GM19372 (cell line): ENCODE results near the gene PRTN3.

ENCODE experiments used
- ATAC-seq: cut with Tn5 transposase; IDR thresholded peaks from one replicate; pipeline ENCODE4 v1.9.1; 2021; ENCODE audit warnings: mild to moderate bottlenecking, low read depth, moderate library complexity; ENCODE audit not compliant: unreplicated experiment

Gene PRTN3

DNA sequence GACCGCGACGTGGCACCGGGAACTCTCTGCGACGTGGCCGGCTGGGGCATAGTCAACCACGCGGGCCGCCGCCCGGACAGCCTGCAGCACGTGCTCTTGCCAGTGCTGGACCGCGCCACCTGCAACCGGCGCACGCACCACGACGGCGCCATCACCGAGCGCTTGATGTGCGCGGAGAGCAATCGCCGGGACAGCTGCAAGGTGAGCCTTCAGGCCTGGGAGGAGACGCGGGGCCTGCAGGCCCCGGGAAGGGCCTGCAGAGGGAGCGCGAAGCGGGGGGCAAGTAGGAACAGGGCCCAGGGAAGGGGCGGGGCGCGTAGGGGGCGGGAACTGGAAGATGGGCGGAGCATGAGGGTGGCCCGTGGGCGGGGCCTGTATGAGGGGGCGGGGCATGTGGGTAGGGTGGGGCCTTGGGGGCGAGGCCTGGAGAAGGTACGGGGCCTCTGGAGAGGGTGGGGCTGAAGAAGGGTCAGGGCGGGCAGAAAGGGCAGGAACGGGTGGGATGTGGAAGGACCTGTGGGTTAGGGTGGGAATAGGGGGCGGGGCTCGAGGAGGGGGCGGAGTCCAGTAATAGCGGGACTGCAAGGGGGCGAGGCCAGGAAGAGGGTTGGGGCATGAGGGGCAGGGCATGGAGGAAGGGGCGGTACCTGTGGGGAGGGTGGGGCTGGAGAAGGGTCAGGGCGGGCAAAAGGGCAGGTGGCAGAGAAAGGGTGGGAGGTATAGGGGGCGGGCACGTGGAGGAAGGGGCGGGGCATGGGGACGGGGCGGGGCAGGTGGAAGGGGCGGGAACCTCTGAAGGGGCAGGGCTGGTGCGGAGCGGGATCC lies 21.2 kb downstream of the PRTN3 start:
- ATAC-seq = no peak

DNA sequence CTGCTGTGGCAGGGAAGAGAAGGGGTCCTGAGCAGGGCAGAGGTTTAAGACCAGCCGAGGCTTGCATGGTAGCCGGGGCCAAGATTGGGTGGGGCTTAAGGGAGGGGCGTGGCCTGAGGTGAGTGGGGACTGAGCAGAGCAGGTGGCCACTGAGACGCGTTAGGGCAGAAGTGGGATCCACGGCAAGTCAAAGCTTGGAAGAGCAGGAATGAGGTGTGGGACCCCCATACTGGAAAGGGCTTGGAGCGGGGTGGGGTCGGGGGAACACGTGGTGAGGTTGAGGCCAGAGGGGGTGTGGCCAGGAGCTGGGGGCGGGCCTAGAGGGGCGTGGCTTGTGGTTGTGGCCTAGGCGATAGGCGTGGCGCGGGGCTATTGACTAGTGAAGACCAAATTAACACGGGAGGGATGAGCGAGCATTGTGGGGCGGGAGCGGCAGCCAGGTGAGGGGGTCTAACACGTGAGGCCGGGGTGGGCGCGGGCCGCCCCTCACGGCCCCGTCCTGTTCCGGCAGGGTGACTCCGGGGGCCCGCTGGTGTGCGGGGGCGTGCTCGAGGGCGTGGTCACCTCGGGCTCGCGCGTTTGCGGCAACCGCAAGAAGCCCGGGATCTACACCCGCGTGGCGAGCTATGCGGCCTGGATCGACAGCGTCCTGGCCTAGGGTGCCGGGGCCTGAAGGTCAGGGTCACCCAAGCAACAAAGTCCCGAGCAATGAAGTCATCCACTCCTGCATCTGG lies 21.9 kb downstream of the PRTN3 start:
- ATAC-seq = no peak

DNA sequence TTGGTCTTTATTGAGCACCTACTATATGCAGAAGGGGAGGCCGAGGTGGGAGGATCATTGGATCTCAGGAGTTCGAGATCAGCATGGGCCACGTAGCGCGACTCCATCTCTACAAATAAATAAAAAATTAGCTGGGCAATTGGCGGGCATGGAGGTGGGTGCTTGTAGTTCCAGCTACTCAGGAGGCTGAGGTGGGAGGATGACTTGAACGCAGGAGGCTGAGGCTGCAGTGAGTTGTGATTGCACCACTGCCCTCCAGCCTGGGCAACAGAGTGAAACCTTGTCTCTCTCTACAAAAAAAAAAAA lies 22.5 kb downstream of the PRTN3 start:
- ATAC-seq = no peak

DNA sequence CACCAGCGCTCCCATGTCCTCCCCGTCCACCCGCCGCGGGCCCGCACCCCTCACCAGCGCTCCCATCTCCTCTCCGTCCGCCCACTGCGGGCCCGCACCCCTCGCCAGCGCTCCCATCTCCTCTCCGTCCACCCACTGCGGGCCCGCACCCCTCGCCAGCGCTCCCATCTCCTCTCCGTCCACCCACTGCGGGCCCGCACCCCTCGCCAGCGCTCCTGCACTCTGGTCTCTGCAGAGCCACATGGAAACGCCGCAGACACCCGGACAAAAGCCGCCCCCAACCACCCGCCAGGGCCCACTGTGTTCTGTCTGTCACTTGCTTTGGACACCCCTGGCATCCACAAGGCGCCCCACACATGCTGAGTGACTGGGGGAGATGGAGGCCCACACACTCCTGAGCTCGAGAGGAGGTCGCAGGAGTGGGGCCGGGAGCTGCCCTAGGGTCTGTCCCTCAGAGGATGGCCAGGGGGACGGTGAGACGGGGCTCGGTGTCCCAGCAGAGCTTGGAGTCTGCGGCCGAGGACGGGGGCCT lies 26.0 kb downstream of the PRTN3 start:
- ATAC-seq = no peak

DNA sequence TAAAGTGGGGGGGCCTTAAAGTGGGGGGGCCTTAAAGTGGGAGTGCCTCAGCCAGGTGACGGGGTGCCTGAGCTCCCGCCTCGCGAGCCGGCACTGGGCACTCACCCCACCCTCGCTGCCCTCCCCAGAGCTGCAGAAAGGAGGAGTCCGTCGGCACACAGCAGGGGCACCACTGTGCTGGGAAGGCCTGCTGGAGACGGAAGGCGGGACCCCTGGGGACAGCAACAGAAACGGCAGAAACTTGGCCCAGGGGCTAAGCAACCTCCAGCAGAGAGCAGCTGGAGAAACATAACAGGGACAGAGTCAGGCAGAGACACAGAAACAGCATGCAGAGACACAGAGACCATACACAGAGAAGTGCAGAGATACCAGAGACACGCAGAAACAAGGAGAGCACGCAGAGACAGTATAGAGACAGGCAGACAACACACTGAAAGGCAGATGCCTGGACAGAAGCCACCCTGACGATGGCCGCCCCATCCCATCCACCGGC lies 26.5 kb downstream of the PRTN3 start:
- ATAC-seq = no peak

DNA sequence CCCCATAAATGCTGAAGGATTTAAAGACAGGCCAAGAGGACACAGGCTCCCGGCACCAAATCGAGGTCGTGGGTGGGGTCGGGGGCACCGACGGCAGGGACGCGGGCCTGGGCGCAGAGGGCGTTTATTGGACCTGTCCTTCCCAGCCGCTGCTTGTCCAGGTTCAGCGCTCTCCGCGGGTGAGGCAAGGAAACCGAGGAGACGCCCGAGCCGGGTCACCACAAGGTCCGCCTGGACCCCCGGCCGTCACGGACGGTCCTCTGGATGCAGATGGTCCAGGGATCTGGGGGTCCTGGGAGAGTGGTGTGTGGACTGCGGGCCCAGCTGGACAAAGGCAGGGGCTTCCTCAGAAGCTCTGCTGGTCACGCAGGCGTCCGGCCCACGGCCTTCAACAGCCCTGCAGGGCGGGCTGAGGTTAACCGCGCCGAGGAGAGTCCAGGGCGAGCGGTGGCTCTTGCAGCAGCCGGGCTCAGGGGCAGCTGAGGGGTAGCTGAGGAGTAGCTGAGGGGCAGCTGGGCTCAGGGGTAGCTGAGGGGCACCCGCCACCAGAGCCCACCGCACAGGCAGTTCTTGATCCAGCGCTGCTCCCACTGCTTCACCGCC lies 27.2 kb downstream of the PRTN3 start:
- ATAC-seq = no peak

- ATAC-seq = no peak
These were observed 27.9 kb downstream of the PRTN3 start for GRCh38 chr19:868458-869244.

GRCh38 chr19:869245-870177 lies 28.7 kb downstream of the PRTN3 start:
- no peak for ATAC-seq

DNA sequence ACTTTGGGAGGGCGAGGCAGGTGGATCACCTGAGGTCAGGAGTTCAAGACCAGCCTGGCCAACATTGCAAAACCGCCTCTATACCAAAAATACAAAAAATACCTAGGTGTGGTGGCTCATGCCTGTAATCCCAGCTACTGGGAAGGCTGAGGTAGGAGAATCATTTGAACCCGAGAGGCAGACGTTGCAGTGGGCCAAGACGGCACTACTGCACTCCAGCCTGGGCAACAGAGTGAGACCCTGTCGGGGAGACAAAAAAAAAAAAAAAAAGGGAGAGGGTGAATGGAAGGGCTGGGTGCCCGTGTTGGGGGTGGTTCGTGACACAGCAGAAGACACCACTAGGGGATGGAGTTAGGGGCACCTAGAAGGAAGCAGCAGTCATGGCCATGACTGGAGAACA lies 29.5 kb downstream of the PRTN3 start:
- ATAC-seq = no peak

DNA sequence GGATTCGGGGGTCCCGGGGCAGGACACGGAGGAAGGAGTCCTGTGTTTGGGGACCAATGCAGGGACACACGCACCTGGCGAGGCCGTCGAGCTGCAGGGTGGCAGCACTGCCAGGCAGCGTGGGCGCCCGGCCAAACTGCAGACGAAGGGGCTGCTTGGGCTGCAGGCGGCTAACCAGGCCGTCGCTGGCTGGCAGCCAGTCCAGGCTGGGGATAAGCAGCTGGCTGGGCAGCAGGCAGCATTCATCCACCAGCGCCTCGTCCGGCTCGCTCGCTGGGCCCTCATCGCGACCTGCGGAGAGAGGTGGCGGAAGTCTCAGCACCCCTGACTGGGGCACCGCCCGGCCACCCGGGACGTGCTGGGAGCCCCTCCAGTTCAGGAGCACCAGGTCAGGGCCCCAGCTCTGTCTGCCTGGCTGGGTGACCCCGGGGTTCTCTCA lies 30.2 kb downstream of the PRTN3 start:
- ATAC-seq = no peak

- no peak for ATAC-seq
These were observed 30.9 kb downstream of the PRTN3 start for GRCh38 chr19:871446-872265.

DNA sequence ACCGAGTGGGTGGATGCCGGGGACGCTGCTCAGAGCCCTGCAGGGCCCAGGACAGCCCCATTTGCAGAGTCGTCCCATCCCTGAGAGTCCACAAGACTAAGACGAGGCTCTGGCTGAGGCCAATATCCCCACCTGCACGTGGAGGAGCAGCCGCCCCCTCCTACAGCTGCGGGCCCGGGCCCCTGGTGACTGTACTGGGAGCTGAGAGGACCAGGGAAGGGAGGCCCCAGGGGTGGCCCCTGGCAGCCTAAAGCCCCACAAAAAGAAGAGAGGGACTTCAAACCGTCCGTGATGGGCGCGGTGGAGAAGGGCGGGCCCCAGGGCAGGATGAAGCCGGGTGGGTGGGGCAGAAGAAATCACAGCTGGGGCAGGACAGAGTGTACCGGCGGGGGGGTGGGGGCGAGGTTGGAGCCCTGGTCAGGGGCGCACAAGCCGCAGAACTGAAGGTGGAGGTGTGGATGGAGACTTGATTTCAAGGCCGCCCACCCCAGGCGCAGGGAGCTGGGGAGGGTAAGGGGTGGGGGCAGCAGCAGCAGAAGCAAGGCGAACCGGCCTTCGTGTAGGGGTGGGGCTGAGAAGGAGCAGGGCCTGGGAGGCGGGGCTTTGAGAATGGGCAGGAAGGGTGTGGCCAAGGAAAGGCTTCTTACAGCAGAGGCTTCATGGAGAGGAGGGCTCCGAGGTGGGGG lies 31.6 kb downstream of the PRTN3 start:
- ATAC-seq = no peak

- no peak for ATAC-seq
These were observed 32.3 kb downstream of the PRTN3 start for GRCh38 chr19:873084-873483.

GRCh38 chr19:873561-874041 lies 32.8 kb downstream of the PRTN3 start:
- no peak for ATAC-seq

DNA sequence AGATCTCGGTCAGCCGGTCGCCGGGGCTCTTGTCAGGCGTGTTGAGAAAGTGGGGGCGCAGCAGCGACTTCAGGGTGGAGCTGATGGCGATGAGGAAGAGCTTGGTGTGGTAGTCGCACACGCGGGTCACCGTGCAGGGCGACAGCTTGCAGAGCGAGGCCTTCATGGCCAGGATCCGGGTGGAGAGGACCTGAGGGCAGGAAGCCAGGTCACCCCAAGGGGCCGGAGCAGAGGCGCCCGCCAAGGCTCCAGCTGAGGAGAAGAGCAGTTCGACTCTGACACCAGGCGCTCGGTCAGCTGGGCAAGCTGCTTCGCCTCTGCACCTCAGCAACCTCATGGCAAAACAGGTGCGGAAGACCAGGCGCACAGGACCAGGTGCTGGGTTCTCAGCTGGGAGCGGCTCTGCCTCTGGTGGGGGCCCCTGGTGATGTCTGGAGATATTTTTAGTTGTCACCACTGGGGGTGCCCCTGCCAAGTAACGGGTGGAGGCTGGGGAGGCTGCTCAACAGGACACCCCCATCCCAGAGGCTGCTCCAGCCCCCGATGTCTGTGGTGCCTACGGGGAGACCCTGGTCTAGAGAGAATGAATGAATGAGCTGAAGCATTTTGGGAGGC lies 34.6 kb downstream of the PRTN3 start:
- no peak for ATAC-seq

DNA sequence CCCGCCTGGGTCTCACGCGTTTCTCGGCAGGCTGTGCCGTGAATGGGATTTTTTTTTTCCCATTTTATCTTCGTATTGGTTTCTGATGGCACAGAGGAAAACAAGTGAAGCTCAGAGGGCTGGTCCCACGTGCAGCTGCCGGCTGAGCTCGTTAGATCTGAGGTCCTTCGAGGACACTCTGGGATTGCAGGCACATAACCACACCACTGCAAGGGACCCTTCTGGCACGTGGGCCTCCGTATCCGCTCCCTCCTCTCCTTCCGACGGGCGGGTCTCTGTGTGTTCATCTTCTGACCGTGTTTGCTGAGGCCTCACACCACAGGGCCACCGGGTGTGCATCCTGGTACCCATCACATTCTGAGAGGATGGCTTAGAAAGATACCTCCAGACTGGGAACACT lies 35.3 kb downstream of the PRTN3 start:
- no peak for ATAC-seq

DNA sequence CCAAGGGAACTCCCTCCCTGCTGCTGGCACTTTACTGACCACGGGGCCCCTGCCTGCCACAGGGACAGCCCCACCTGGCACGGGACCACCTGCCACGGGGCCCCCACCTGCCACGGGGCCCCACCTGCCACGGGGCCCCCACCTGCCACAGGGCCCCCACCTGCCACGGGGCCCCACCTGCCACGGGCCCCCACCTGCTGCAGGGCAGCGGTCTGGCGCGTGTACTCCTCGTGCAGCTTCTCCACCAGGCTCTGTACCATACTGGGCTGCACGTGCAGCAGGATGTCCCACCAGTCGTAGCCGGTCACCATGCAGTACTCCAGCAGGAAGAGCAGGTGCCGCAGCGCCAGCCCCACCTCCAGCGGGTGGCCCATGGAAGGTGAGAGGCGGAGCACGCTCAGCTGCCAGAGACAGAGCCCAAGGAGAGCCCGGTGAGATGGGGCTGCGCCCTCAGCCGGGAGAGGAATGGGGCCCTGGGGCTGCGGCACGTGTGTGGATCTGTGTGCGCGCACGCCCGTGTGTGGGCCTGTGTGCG lies 36.0 kb downstream of the PRTN3 start:
- ATAC-seq = no peak
